ENCODE results near the gene GPC6.

GRCh38 chr13:94234738-94235137 lies 1008.1 kb downstream of the GPC6 start:
- no peak for TF ChIP-seq SUZ12 (IDR thresholded peaks at IDR 0.05)
- no peak for TF ChIP-seq ARNT (IDR thresholded peaks at IDR 0.05)
- TF ChIP-seq FOXK2 (IDR thresholded peaks at IDR 0.05): no peak
- no peak for TF ChIP-seq HDGF (IDR thresholded peaks at IDR 0.05; ENCODE audit: borderline replicate concordance)
